Measurements from ENCODE around the gene ZNF438.

DNA sequence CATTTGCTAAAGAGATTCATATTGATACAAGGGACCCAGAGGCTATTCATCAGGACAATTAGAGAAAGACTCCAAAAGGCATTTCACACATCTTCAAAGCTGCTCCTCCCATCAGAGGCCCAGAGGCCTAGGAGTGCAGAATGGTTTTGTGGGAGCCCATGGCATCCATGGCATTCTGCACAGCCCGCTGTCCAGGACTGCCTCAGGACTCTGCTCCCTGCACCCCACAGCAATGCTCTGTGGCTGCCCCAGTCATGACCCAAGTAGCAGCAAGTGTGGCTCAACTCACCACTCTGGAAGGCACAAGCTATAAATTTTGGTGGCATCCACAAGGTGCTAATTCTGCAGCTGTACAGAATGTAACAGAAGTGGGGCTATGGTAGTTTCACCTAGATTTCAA lies 38.5 kb downstream of the ZNF438 start:
- TF ChIP-seq, protein P1, sequence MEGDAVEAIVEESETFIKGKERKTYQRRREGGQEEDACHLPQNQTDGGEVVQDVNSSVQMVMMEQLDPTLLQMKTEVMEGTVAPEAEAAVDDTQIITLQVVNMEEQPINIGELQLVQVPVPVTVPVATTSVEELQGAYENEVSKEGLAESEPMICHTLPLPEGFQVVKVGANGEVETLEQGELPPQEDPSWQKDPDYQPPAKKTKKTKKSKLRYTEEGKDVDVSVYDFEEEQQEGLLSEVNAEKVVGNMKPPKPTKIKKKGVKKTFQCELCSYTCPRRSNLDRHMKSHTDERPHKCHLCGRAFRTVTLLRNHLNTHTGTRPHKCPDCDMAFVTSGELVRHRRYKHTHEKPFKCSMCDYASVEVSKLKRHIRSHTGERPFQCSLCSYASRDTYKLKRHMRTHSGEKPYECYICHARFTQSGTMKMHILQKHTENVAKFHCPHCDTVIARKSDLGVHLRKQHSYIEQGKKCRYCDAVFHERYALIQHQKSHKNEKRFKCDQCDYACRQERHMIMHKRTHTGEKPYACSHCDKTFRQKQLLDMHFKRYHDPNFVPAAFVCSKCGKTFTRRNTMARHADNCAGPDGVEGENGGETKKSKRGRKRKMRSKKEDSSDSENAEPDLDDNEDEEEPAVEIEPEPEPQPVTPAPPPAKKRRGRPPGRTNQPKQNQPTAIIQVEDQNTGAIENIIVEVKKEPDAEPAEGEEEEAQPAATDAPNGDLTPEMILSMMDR (IDR thresholded peaks at IDR 0.05), result no peak
- TF ChIP-seq POLR2A (IDR thresholded peaks at IDR 0.05), result no peak
